Colon (tissue), 2 donors: ENCODE measurements around the gene USP21.

Source experiments
- FAIRE-seq: peaks from 2 replicates; lab custom pipeline; 2012; peaks lifted over from hg19 to GRCh38; lab: Jason Lieb, UNC
- donor health status: control.
- donor health status: control.

The USP21 gene

DNA sequence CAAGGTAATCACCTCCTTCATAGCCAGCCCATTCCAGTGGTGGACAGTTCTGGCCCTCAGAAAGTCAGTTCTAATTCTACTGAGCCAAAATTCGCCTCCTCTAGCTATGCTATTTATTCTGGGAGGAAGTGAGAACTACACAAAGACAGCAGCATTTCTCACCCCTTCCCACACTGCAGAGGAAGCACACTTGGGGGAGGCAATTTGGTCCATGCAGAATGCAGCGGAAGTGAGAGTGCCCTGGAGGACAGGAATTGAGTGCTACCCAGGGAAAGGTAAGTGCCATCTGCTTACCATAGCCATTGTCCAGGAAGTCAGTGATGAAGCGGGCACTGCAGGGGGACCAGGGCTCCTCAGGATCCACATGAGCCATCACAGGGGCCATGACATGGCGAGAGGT lies 35.9 kb downstream of the USP21 start:
- no peak for FAIRE-seq

DNA sequence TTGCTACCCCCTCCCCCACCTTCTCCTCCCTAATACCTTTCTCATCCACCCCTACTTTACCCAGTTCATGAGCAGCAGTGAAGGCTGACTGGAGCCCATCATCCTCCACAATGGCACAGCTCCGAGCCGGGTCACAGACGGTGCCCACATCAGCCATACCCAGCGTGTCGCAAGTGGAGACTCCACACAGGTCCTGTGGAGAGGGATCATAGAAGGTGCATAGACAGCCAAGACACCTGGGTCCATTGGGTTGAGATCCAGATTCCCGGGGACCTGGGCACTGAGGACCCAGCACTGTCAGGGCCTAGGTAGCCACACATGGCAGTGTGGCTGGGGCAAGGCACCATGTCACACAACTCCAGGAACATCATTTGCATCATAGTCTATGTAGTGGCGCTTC lies 36.8 kb downstream of the USP21 start:
- no peak for FAIRE-seq

DNA sequence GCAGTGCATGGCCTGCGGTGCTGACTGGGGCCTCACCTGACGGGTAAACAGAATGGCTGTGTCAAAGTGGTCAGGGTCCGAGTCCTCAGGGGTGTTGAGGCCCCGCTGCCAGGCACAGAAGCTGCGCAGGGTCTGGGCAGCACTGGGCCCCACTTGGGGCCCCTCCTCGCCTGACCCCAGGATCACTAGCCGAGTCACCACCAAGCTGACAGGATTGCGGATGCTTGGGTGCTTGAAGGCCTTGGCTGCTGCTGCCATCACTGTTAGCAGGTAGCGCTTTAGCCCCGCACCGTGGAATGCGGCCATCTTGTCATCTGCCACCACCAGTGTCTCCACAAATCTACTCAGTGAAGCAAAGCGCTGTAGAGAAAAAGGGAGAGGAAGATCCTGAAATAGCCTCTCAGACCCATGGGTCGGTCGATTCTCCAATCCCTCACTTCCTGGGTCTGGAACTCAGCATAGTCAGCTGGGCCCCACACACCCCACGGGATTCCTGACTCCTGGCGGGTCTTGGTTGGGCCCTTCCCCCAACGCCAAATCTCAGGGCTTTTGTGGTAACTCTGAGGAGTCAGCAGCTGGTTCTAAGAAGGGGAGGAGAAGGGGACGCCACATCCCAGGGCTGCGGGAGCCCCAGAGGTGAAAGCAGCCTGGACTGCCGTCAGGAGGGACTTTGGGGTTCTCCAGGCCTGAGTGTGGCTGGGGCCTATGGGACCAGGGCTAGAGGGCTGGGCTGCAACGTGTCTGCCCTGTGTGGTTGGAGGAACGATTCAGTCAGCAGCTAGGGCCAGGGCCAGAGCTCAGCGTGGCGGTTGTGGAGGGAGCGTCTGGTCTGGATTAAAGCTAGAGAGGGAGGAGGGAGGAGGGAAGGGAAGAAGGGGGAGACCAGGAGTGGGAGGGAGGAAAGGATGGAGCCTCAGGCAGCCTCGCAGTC lies 37.5 kb downstream of the USP21 start:
- no peak for FAIRE-seq

DNA sequence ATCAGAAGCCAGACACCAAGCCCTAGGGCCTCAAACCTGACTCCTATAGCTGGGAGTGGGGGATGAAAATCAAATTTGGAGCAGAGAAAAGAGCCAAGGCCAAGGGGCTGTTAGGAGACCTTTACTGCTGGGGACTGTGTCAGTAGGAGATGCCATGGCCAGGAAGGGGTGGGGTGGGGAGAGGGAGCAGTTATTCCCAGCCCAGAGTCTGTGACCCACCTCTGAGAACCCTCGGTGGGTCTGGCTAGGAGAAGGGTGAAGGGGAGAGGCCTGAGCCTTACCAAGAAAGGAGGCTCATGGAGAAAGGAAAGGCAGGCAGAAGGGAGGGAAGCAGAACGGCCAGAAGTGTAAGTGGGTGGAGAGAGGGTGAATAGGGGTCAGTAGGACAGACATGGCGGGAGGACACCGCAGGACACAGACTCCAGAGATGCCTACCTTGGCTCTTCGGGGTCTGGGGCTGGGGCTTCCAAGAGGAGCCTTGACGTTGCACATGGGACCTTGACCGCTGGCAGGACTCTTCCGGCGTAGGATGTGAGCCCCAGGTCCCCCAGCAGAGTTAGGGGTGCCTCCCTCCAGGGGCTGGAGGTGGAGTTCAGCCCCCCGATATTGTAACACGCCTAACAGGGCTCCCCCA lies 38.4 kb downstream of the USP21 start:
- no peak for FAIRE-seq

DNA sequence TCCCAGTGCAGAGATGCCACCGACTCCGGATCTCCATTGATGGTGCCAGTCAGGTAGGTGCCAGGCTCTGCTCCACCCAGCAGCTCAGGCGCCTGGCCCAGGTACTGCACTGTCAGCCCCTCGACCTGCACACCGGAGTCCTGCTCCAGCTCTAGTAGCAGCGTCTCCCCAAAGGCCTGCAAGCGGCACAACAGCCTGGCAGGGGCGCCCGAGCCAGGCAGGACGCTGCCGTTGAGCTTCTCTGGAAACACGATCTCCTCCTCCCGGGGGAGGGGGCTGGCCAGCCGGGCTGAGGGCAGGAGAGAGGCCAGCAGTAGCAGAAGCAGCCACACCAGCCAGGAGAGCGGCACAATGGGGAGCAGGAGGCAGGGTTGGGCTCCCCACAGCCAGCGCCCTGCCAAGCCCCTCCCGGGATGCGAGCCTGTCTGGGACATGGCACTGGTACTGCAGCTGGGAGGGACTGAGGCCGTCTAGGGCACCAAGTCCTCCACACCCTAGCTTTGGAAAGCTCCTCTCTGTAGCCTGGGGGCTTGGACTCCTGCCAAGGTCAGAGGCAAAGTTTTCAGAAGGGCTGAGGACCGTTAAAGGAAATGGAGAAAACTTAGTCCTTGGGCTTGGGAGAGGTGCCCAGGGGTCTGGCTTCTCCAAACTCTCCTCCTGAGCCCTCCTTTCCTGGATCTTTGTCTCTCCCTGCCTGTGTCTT lies 39.0 kb downstream of the USP21 start:
- no peak for FAIRE-seq

DNA sequence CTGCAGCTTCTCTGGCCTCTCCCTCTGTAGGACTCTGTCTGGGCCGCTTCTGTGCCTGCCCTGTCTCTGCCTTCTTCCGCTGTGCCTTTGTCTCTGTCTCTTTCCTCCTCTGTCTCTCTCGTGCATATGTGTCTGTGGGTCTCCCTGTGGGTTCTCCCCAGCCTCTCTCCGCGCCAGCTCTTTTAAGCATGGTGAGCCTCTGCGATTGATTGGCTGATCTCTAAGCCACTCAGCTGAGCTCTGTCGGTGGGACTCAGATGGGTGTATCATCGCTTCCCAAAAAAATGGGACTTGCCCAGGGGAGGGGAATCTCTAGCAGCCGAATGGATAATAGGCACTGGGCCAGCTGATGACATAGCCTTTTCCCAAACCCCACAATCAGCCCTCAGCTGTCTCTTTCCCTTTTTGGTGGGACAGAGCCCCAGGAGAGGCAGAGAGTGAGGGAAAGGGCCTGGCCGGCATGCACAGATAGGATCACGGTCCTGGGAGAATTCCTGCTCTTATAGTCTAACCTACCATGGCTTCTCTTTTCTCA lies 39.7 kb downstream of the USP21 start, which contains the start of gene ADAMTS4:
Gene ADAMTS4 (minus strand): TSS at position 158 of the 535 bp plus-strand sequence. CDS start 427 bp downstream, outside the sequence.
- no peak for FAIRE-seq

DNA sequence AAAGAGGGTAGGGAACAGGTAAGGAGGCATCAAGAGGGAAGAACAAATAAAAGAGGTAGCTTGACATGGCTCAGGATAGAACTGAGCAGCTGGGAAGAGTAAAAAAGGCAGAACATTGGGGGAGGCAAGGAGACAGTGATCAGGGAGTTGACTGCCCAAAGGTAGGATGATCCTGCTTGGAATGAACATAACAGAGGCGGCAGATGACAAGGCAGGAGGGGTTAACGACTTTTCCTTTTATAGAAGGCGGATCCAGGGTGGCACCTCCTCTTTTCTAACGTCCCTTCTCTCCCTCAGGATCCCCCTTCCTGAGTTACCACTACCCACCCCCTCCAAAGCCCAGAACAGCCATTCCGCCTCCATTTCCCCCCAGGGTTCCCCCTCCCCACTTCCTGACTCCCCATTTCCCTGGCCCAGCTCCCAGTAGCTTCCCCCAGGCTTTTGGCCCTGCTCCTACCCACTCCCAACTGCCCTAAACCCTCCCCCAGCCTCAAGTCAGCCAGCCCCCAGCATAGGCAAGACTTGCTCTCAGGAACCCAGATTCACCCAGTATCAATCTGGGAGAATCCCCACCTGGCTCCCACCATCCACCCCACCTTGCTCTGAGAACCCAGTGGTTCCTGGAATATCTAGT lies 40.3 kb downstream of the USP21 start:
- no peak for FAIRE-seq

DNA sequence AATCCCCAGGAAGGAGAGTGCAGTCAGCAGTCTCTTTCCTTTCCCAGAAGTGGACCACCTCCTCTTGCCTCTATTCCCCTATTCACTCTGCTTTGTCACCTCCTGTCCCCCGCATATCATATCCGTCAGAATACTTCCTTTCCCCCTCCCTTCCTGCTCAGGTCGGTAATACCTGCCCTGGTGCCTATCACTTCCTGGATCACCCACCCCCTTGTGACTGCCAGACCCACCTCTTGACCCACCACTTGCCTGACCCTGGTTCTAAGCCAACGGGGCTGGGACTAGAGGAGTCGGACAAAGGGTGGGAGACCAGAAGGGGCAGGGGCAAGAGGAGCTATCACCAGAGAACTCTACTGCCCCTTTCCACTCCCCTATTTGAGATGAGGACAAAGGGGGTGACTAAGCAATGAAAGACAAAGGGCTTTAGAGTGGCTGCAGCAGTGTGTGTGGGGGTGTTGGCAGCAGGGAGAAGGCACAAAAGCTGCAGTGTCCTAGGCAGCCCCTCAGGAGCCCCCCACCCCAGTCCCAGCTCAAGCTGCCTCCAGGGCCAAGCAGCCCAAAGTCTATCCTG lies 41.2 kb downstream of the USP21 start:
- no peak for FAIRE-seq

DNA sequence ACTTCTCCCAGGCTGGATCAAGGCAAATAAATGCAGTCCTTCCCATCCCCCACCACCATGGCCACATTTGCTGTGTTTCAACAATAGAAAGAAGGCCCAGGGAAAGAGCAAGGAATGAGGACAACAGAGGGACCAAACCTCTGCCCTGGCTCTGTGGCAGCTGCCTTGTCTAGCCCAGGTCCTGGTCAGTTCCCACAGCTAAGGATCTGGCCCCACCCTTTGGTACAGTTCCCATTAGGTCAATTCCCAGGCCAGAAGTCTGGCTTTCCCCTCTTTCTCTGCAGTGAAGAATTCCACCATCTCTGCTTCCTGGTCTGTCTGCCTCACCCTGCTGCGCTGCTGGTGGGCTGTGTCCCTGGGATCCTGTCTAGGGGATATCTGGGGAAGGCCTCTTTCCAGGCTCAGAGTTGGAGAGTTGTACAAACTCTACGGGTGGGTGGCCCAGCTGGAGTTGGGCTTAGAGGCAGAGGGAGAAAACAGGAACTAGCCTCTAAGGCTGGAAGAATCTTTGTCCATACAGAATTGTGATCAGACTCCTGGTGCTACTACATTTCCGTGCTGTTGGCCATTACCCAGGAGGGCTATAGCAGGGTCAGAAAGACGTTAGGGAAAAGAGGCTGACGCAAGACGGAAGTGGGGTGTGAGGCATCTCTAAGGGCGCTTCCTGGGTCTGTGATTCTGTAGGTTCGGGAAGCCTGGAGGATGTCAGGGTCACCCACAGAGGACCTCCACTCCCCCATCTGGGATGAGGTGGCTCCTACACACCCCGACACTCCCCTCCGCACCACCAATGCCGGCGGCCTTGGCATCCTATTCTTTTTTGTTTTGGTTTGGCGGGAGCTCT lies 41.9 kb downstream of the USP21 start:
- no peak for FAIRE-seq

DNA sequence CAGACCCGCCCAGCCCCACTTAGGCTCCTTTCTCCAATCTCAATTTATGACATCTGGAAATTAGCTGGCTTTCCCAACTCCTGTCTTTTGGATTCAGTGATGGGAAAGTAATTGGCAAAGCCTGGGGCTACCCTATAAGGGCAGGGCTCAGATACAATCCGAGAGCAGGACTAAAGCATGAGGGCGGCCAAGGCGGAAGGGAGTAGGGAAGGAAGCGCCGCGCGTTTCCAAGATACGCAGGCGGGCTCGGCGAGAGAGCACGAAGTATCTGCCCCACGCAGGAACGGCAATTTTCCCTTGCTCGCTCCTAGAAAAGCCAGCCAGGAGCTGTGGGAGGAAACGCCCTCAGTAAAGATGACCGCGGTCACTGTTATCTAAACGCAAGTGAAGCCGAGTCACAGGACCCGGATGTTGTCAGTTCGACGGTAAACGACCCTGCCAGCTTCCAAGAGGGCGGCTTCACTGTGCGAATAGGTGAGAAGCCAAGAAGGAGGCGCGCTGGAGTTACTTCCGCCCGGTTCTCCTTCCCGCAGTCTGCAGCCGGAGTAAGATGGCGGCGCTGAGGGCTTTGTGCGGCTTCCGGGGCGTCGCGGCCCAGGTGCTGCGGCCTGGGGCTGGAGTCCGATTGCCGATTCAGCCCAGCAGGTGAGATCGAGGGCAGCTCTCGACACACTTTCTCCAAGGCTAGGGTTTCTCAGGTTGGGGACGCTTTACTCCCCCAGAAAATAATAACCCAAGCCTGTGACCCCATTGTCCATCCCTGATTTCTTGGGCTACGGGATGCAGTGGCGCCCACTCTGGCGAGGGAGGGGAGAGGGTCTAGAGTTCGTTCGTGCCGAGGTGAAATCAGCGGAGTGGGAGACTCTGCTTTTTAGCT lies 42.8 kb downstream of the USP21 start, which contains the start of gene NDUFS2:
Gene NDUFS2 (plus strand): TSS at position 532 of the 877 bp plus-strand sequence. CDS start 19 bp downstream, at position 551.
- no peak for FAIRE-seq

DNA sequence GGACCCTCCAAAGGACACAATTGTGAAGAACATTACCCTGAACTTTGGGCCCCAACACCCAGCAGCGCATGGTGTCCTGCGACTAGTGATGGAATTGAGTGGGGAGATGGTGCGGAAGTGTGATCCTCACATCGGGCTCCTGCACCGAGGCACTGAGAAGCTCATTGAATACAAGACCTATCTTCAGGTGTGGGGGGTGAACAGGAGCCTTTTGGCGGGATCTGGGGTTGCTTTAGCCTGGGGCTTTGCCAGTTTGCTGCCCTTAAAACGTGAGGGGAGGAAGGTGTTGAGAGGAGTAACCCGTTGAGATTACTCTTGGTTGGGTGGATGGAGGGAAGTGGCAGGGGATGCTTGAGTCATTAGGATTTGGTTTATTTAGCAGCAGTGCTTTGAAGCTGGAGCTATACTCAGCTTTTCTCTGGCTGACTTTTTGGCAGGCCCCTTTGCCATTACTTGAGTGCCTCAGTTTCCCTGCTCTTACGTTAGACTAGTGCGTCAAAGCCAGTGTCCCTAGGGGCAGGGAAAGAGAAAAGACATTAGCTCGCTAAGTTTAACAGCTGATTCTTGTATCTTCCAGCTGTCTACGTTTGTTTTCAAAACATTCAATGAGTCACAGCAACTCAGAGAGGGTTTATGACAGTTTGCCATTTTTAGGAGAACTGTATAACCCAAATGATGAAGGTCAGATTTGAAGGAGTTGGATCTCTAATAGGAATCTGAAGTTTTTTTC lies 47.3 kb downstream of the USP21 start:
- FAIRE-seq: no peak

DNA sequence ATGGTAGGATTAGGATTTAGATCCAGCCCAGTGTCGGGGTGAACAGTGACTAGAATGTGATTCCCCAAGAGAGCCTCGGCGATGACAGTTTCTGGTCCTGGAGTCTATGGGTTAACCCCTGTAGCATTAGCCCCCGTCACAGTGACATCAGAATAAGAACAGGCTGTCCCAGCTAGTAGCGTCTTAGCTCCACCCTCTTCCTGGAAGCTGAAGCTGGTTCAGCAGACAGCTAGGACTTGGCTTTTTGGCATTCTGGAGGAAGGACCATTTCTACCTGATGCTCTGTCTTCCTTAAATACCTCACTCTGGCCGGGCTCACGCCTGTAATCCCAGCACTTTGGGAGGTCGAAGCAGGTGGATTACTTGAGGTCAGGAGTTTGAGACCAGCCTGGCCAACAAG lies 47.9 kb downstream of the USP21 start:
- FAIRE-seq: no peak

DNA sequence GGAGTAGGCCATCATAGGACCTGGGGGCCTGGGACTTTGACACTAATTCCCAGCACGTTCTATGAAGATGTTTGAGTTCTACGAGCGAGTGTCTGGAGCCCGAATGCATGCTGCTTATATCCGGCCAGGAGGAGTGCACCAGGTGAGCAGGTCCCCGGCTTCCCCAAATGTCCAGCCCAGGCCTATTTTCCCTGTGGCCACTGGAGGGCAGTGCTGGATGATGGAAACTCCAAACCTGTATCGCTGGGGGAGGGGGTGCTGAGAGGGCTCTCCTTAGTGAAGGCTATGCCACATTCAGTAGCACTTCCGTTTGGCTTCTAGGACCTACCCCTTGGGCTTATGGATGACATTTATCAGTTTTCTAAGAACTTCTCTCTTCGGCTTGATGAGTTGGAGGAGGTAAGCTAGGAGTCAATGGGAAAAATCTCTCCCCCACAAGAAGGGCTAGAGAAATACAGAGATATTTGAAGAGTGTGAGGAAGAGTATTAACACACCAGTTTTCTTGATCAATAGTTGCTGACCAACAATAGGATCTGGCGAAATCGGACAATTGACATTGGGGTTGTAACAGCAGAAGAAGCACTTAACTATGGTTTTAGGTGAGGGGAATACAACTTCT lies 50.6 kb downstream of the USP21 start:
- no peak for FAIRE-seq

DNA sequence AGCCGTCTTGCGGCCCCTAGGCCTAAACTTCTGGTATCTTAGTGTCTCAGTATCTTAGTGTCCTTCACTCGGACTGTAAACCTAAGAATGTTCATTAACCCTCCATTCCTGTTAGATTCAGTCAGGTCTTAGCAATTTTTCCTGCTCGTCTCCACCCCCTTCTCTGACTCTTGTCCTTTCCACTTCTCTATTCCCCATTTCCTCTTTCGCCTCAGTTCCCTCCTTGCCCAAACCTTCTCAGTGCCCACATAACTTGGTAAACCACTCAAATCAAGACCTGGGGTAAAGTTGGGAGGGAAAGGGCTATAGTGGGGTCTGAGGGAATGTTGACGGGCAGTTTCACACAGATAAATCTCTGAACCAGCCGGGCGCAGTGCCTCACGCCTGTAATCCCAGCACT lies 55.1 kb downstream of the USP21 start:
- no peak for FAIRE-seq

DNA sequence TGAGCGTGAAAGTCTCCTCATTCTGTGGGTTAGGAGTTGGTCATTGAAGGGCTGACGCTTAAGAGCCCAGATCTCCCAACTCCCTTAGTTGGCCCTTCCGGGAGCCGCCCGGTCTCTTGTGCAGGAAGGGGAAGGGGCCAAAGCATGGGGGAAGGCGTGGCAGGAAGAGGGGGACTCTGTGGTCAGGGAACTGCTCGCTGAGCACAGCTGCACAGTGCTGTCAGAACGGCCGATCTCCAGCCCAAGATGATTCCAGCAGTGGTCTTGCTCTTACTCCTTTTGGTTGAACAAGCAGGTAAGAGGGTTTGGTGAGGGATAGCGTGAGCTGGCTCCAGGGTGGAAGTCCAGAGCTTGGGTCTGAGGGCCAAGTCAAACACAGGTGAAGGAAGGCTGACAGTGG lies 55.8 kb downstream of the USP21 start, which contains the start of gene FCER1G:
Gene FCER1G (plus strand): TSS at position 220 of the 400 bp plus-strand sequence. CDS start 27 bp downstream, at position 247.
- no peak for FAIRE-seq
